Thyroid gland (tissue), 4 donors: ENCODE measurements around the gene KCTD10. TPM values are rescaled to one million over a fixed set of nuclear protein-coding genes. Genes with fewer than 3 reads are reported as not detected.

ENCODE experiments used
- DNase-seq, 2 donors: peaks; one replicate each; pipeline ENCODE4 v3.0.0-alpha.2; 2019
- H3K27ac ChIP-seq, 3 donors: fragments of 200-600 bp; sonication (generic); 1 replicate in 2 of 3; 2 replicates in 1 of 3; pipeline ENCODE4 v1.5.1; 2016 to 2019; ENCODE audit warnings: mild to moderate bottlenecking in 1 of 3, moderate library complexity in 1 of 3
- H3K27me3 ChIP-seq: fragments of 200-600 bp; sonication (generic); one replicate; pipeline ENCODE4 v1.5.1; 2019
- H3K36me3 ChIP-seq, 2 donors: fragments of 200-600 bp; sonication (generic); one replicate each; pipeline ENCODE4 v1.5.1; 2016 to 2019
- H3K4me1 ChIP-seq, 2 donors: fragments of 200-600 bp; sonication (generic); one replicate each; pipeline ENCODE4 v1.5.1; 2017 to 2019
- H3K4me3 ChIP-seq, 3 donors: fragments of 200-600 bp; sonication (generic); replicated peaks in 1 of 3; 1 replicate in 2 of 3; 2 replicates in 1 of 3; pipeline ENCODE4 v1.5.1; 2016; ENCODE audit warnings: mild to moderate bottlenecking in 1 of 3
- H3K9me3 ChIP-seq: fragments of 200-600 bp; sonication (generic); one replicate; pipeline ENCODE4 v1.5.1; 2017
- CTCF ChIP-seq, 6 experiments: fragments of 200-600 bp in 3 of 6; fragments of 450-650 bp in 3 of 6; sonication (generic) in 3 of 6; IDR thresholded peaks; one replicate each; pipeline ENCODE4 v1.5.1; 2016 to 2019; ENCODE audit warnings: antibody characterized with exemption in 6 of 6, mild to moderate bottlenecking in 2 of 6, inconsistent platforms in 1 of 6, moderate library complexity in 1 of 6
- POLR2A ChIP-seq, 2 donors: fragments of 450-650 bp; IDR thresholded peaks; one replicate each; pipeline ENCODE4 v1.6.1; 2017; ENCODE audit warnings: antibody characterized with exemption in 2 of 2, mild to moderate bottlenecking in 2 of 2, moderate library complexity in 1 of 2
- WGBS, 2 donors: methylation state at CpG; one replicate each; pipeline ENCODE4 v1.1.5; 2017; 5-methylcytosine and 5-hydroxymethylcytosine counted together
- intact Hi-C: fragments of 100-400 bp; cut with DNase I; formaldehyde crosslinking; loops from one replicate; pipeline ENCODE4 v1.15.1; 2023
- total RNA-seq, 4 donors: library from RNA; depleted of rRNA; stranded (reverse); fragments of >200 nt; gene quantifications; one replicate each; pipeline ENCODE4 v1.2.3, GENCODE V29; 2016

Gene KCTD10
- total RNA-seq, 4 donors from 2014 or later: 70.3 to 149 (median 85.4) TPM

- intact Hi-C loops: no loop called here
- Histone ChIP-seq H3K4me3 (no peak overlapping the region), H3K27ac (no peak overlapping the region), H3K36me3 (peaks cover 85 to 90% of the 10 kb centered on the region in 2 donors), H3K4me1 (no peaks in the 10 kb centered on the region), H3K9me3 (no peaks in the 10 kb centered on the region), H3K27me3 (no peaks in the 10 kb centered on the region)
- DNase-seq: no peak
- TF ChIP-seq CTCF (IDR thresholded peaks at IDR 0.05) (no peak), POLR2A (IDR thresholded peaks at IDR 0.05) (no peak)
- 97 to 98% methylated on average over 5 of the region's 5 CpGs for WGBS, 2 donors
Measured at GRCh38 chr12:109502332-109502731, 25.2 kb upstream of the KCTD10 start.

- H3K27ac ChIP-seq: no peak overlapping the region
- WGBS, 2 donors: 92 to 93% methylated on average over 6 of the region's 6 CpGs
Measured at GRCh38 chr12:109501299-109501698, 24.2 kb upstream of the KCTD10 start.

GRCh38 chr12:109500406-109501185 is 23.5 kb upstream of the KCTD10 start:
- no peaks in the 10 kb centered on the region for H3K4me1 ChIP-seq
- WGBS, 2 donors: 83 to 87% methylated on average over 9 of the region's 9 CpGs
- no peak overlapping the region for H3K4me3 ChIP-seq
- no peaks in the 10 kb centered on the region for H3K9me3 ChIP-seq
- peaks cover 80 to 84% of the 10 kb centered on the region in 2 donors for H3K36me3 ChIP-seq
- no peak for DNase-seq
- intact Hi-C loops: no loop called here
- H3K27me3 ChIP-seq: no peaks in the 10 kb centered on the region
- no peak for TF ChIP-seq POLR2A (IDR thresholded peaks at IDR 0.05)
- no peak for TF ChIP-seq CTCF (IDR thresholded peaks at IDR 0.05)
- H3K27ac ChIP-seq: no peak overlapping the region

More at GRCh38 chr12:109501299-109501698, 24.2 kb upstream of the KCTD10 start:
- TF ChIP-seq CTCF (IDR thresholded peaks at IDR 0.05) (no peak), POLR2A (IDR thresholded peaks at IDR 0.05) (no peak)
- Histone ChIP-seq H3K36me3 (peaks cover 79 to 88% of the 10 kb centered on the region in 2 donors), H3K9me3 (no peaks in the 10 kb centered on the region), H3K27me3 (no peaks in the 10 kb centered on the region), H3K4me1 (no peaks in the 10 kb centered on the region), H3K4me3 (no peak overlapping the region)
- no peak for DNase-seq
- intact Hi-C loops: no loop called here

- H3K27me3 ChIP-seq: no peaks in the 10 kb centered on the region
- H3K36me3 ChIP-seq: peaks cover 63 to 70% of the 10 kb centered on the region in 2 donors
- DNase-seq: no peak
- no peak overlapping the region for H3K4me3 ChIP-seq
- intact Hi-C loops: no loop called here
- H3K4me1 ChIP-seq: no peaks in the 10 kb centered on the region
- no peak for TF ChIP-seq POLR2A (IDR thresholded peaks at IDR 0.05)
- no peak for TF ChIP-seq CTCF (IDR thresholded peaks at IDR 0.05)
- WGBS, 2 donors: 95 to 96% methylated on average over 7 of the region's 7 CpGs
- no peak overlapping the region for H3K27ac ChIP-seq
- H3K9me3 ChIP-seq: no peaks in the 10 kb centered on the region
Measured at GRCh38 chr12:109497675-109498074, 20.6 kb upstream of the KCTD10 start.

- H3K4me1 ChIP-seq: no peaks in the 10 kb centered on the region
- H3K36me3 ChIP-seq: peaks cover 61% of the 10 kb centered on the region in 2 donors
- H3K27me3 ChIP-seq: no peaks in the 10 kb centered on the region
- H3K27ac ChIP-seq: no peak overlapping the region
- no peaks in the 10 kb centered on the region for H3K9me3 ChIP-seq
- intact Hi-C loops: no loop called here
- TF ChIP-seq CTCF (IDR thresholded peaks at IDR 0.05) (no peak), POLR2A (IDR thresholded peaks at IDR 0.05) (no peak)
- DNase-seq: no peak
- no peak overlapping the region for H3K4me3 ChIP-seq
Measured at GRCh38 chr12:109496306-109496705, 19.2 kb upstream of the KCTD10 start.
